PC-3 (cell line): ENCODE data around the gene RAD9A.

Source experiments
- CTCF ChIP-seq: fragments of 300-600 bp; sonication (generic); conservative IDR thresholded peaks from 2 replicates; pipeline ENCODE4 v1.5.1; 2017; ENCODE audit warnings: antibody characterized with exemption, low read depth, mild to moderate bottlenecking, low read length
- EZH2phosphoT487 ChIP-seq: fragments of 300-600 bp; sonication (generic); IDR thresholded peaks from 2 replicates; pipeline ENCODE4 v1.6.1; 2018; ENCODE audit warnings: mild to moderate bottlenecking, antibody characterized with exemption, low read length, borderline replicate concordance

GRCh38 chr11:67396587-67397389 lies 5.0 kb downstream of the RAD9A start:
- no peak for TF ChIP-seq CTCF
- TF ChIP-seq EZH2phosphoT487: no peak
